Mesothelial cell of epicardium (in vitro differentiated cells): ENCODE measurements around the gene UVSSA. TPM values are rescaled to one million over a fixed set of nuclear protein-coding genes. Genes with fewer than 3 reads are reported as not detected.
"Not testable (repeated sequence)": the region's sequence is repeated elsewhere in the genome, so short reads cannot be mapped to it uniquely, and the experiment has no call there.

Source experiments
- DNase-seq, 2 experiments: peaks; one replicate each; pipeline ENCODE4 v3.0.0; 2021; ENCODE audit warnings: low spot score in 2 of 2; ENCODE audit not compliant: unreplicated experiment in 2 of 2
- H3K27ac Mint-ChIP-seq: 2 replicates; pipeline ENCODE4 v1.8.0; 2021; ENCODE audit warnings: mixed read lengths
- H3K27me3 Mint-ChIP-seq: 2 replicates; pipeline ENCODE4 v1.8.0; 2021; ENCODE audit warnings: low read depth, mixed read lengths
- H3K36me3 Mint-ChIP-seq: 2 replicates; pipeline ENCODE4 v1.8.0; 2021; ENCODE audit warnings: mixed read lengths
- H3K4me1 Mint-ChIP-seq: 2 replicates; pipeline ENCODE4 v1.8.0; 2021; ENCODE audit warnings: mixed read lengths
- H3K4me3 Mint-ChIP-seq: 2 replicates; pipeline ENCODE4 v1.8.0; 2021; ENCODE audit warnings: mild to moderate bottlenecking, moderate library complexity, mixed read lengths
- H3K9me3 Mint-ChIP-seq: 2 replicates; pipeline ENCODE4 v1.8.0; 2021; ENCODE audit warnings: mixed read lengths
- total RNA-seq: library from RNA; stranded (reverse); gene quantifications from 3 replicates; pipeline ENCODE4 v1.2.1, GENCODE V29; 2021
- TF ChIP-seq, protein P1 (sequence below): fragments of 200-600 bp; sonication (generic); IDR thresholded peaks from one replicate; pipeline ENCODE4 v1.5.0; 2021; ENCODE audit warnings: antibody characterized with exemption; ENCODE audit not compliant: unreplicated experiment

UVSSA gene
- total RNA-seq, 1 donor from 2014 or later, result 62.9 TPM

DNA sequence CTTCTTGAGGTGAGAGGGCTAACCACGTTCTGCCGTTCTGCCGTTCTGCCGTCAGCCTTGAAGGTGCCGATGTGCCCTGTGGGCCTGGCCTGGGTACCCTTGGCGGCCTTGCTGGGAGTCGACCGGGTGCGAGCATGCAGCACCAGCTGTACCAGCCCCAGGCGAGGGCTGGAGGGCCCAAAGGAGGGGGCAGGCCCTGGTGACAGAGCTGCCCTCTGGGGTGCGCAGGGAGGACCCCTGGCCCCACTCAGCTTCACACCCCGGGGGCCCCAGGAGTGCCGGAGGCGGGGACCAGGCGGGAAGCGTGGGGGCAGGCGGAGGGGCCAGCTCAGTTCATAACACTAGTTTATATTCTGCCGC is 22.1 kb downstream of the UVSSA start:
- H3K27ac Mint-ChIP-seq, result no peak overlapping the region
- DNase-seq, result no peak
- TF ChIP-seq, protein P1, sequence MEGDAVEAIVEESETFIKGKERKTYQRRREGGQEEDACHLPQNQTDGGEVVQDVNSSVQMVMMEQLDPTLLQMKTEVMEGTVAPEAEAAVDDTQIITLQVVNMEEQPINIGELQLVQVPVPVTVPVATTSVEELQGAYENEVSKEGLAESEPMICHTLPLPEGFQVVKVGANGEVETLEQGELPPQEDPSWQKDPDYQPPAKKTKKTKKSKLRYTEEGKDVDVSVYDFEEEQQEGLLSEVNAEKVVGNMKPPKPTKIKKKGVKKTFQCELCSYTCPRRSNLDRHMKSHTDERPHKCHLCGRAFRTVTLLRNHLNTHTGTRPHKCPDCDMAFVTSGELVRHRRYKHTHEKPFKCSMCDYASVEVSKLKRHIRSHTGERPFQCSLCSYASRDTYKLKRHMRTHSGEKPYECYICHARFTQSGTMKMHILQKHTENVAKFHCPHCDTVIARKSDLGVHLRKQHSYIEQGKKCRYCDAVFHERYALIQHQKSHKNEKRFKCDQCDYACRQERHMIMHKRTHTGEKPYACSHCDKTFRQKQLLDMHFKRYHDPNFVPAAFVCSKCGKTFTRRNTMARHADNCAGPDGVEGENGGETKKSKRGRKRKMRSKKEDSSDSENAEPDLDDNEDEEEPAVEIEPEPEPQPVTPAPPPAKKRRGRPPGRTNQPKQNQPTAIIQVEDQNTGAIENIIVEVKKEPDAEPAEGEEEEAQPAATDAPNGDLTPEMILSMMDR, result no peak
- H3K27me3 Mint-ChIP-seq, result no peaks in the 10 kb centered on the region
- peaks cover 29% of the 10 kb centered on the region for H3K36me3 Mint-ChIP-seq
- H3K4me3 Mint-ChIP-seq, result no peak overlapping the region
- H3K4me1 Mint-ChIP-seq, result peaks cover 3% of the 10 kb centered on the region
- peaks cover 6% of the 10 kb centered on the region for H3K9me3 Mint-ChIP-seq

DNA sequence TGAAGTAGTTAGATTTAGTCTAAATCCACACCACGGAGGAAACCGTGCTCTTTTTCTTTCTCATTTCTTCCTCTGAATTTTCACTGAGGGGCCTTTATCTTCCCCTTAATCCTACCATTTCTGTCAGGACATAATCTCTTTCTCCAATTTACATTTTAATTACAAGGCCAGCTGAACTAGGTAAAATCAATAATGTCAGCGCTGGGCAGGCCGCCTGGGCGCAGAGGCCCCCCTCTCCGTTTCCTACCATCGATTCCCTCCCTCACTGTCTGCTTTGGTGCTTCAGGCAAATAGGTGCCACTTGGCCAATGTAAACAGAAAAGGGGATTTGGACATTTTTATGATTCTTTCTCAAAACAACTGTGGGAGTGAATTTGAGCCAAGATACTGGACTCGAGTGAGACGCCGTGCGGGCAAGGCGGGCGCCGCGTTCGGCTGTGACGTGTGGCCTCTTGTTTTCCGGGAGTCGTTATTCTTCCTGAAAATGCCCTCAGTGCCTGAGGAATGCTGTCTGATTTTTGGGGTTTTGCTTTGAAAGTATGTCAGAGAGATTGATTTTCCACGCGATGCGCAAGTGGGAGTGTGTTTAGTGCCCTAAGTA is 22.6 kb downstream of the UVSSA start:
- Mint-ChIP-seq H3K36me3 (peaks cover 29% of the 10 kb centered on the region), H3K27me3 (no peaks in the 10 kb centered on the region), H3K4me3 (no peak overlapping the region), H3K9me3 (peaks cover 6% of the 10 kb centered on the region), H3K4me1 (peaks cover 3% of the 10 kb centered on the region), H3K27ac (peak overlapping the region; percentile 62)
- DNase-seq, result no peak
- TF ChIP-seq, protein P1, result no peak

DNA sequence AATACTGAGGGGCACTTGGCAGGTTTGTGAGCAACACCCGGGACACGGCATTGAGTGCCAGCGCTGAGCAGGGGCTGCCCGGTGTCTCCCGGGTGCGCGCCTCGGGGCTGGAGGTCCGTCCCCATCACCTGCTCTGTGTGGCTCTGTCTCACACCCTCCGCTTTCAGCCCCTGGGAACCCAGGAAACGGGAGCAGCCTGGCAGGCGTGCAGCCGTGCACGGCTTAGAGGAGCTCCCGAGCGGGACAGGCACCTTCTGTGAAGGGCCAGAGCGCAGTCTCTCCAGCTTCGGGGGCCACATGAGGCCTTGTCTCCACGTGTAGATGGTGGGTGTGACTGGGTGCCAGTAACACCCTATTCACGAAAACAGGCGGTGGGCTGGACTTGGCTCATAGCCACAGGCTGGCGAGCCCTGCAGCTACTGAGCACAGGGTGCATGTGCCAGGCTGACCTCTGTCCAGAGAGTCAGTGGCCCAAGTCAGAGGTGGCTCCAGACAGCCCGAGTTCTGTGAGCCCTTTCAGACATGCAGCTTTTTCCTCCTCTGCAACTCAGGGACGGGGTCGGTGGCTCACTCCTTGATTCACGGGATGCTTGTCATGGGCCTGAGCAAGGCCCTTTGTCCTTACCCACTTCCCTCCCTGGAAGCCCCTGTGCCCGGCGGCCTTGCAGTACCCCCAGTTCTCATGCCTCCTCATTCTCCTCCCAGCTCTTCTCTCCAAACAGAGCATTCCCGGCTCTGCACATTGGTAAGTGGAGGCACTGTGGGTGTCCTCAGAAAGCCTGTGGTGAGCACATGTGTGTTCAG is 23.5 kb downstream of the UVSSA start:
- Mint-ChIP-seq H3K36me3 (peaks cover 29% of the 10 kb centered on the region), H3K9me3 (peaks cover 6% of the 10 kb centered on the region), H3K27me3 (no peaks in the 10 kb centered on the region), H3K4me1 (peaks cover 3% of the 10 kb centered on the region), H3K4me3 (no peak overlapping the region), H3K27ac (no peak overlapping the region)
- DNase-seq, result no peak
- TF ChIP-seq, protein P1, result no peak

DNA sequence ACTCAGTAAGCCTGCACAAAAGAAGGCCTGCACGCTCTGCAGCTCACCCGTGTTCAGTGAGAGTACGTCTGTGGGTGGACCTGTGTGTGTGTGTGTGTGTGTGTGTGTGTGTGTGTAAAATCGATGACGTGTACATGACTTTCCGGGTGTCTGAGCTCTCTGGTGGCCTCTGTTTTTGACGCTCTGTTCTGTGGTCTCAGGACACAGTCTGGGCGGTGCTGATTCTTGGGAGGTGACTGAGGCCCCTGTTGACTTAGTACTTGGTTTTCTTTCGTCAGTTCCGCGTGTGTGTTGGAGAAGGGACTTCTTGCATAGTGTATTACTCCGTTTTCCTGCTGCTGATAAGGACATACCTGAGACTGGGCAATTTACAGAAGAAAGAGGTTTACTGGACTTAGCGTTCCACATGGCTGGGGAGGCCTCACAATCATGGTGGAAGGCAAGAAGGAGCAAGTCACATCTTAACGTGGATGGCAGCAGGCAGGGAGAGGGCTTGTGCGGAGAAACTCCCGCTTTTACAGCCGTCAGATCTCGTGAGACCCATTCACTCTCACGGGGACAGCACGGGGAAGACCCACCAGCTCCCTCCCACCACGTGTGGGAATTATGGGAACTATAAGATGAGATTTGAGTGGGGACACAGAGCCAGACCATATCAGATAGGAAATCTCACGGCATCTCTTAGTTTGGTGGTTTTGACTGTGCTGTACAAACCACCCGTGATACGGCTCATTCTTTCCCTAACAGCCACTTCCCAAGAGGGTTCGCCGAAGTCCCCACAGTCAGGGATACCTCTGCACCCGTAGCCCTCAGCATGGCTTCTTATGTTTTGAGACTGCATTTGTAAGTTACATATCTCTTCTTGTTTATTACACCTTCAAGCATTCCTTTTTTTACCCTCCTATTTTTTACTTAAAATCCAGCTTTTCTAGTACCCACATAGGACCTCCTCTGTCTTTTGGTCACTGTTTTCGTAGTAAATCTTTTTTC is 24.5 kb downstream of the UVSSA start:
- Mint-ChIP-seq H3K4me1 (peaks cover 3% of the 10 kb centered on the region), H3K27me3 (no peaks in the 10 kb centered on the region), H3K27ac (no peak overlapping the region), H3K36me3 (peaks cover 29% of the 10 kb centered on the region), H3K4me3 (no peak overlapping the region), H3K9me3 (peaks cover 6% of the 10 kb centered on the region)
- DNase-seq, result no peak
- TF ChIP-seq, protein P1, result no peak

DNA sequence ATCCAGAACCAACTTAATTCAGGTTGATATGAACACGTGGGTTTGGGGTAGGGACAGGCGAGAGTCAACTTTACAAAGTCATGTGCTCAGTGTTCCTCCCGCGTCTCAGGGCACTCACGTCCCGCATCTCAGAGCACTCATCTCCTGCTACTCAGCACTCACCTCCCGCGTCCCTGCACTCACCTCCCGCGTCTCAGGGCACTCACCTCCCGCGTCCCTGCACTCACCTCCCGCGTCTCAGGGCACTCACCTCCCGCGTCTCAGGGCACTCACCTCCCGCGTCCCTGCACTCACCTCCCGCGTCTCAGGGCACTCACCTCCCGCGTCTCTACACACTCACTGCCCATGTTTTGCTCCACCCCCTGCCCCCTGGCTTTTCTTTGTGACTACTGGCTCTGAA is 25.6 kb downstream of the UVSSA start:
- H3K4me1 Mint-ChIP-seq, H3K4me3 Mint-ChIP-seq, H3K27me3 Mint-ChIP-seq, DNase-seq, H3K9me3 Mint-ChIP-seq, H3K27ac Mint-ChIP-seq: not testable (repeated sequence)
- peaks cover 29% of the 10 kb centered on the region for H3K36me3 Mint-ChIP-seq
